ENCODE measurements around the gene SPIN3.

The SPIN3 gene

DNA sequence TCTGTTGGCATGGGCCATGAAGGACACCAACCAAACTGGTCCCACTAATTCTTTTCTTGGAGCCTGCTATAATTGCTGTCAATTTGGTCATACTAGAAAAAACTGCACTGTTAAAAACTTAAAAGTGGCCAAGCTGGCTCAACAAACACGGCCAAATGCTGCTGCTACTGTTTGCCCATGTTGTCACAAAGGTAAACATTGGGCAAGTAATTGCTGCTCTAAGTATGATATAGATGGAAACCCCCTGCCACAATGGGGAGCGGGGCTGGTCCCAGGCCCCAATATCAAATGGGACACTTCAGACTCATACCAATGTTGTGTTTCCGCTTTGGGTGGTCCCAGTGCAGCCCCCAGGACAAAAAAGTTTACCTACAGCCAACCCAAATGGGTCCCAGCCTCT is 52.1 kb downstream of the SPIN3 start:
- H3K4me3 ChIP-seq (ENCODE audit: control insufficient read depth, low read depth, low read length): no peak overlapping the region
- TF ChIP-seq, protein P1, sequence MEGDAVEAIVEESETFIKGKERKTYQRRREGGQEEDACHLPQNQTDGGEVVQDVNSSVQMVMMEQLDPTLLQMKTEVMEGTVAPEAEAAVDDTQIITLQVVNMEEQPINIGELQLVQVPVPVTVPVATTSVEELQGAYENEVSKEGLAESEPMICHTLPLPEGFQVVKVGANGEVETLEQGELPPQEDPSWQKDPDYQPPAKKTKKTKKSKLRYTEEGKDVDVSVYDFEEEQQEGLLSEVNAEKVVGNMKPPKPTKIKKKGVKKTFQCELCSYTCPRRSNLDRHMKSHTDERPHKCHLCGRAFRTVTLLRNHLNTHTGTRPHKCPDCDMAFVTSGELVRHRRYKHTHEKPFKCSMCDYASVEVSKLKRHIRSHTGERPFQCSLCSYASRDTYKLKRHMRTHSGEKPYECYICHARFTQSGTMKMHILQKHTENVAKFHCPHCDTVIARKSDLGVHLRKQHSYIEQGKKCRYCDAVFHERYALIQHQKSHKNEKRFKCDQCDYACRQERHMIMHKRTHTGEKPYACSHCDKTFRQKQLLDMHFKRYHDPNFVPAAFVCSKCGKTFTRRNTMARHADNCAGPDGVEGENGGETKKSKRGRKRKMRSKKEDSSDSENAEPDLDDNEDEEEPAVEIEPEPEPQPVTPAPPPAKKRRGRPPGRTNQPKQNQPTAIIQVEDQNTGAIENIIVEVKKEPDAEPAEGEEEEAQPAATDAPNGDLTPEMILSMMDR (conservative IDR thresholded peaks at IDR 0.05; ENCODE audit: control insufficient read depth, insufficient read depth, low read depth, low read length): no peak
- DNase-seq (ENCODE audit: low read depth): no peak

Data from fibroblast of mammary gland (primary cell).